CD14-positive monocyte (primary cell): Measurements from ENCODE around the gene ADAM19. TPM values are rescaled to one million over a fixed set of nuclear protein-coding genes. Genes with fewer than 3 reads are reported as not detected.
A peak's percentile ranks its signal among the peaks of the same experiment; 100 is the strongest.

Experiments used
- DNase-seq, 3 donors: peaks; one replicate each; pipeline ENCODE4 v3.0.0-alpha.2; 2011 to 2022
- H2AFZ ChIP-seq: 2 replicates; pipeline ENCODE4 v1.6.0; 2012; ENCODE audit warnings: mild to moderate bottlenecking, low read depth, low read length, inconsistent platforms; ENCODE audit not compliant: insufficient read depth, poor library complexity, severe bottlenecking
- H3K27ac ChIP-seq, 2 donors: 1 replicate in 1 of 2; 2 replicates in 1 of 2; pipeline ENCODE4 v1.5.1; 2012 to 2013; ENCODE audit warnings: low read length in 2 of 2, control low read depth in 1 of 2, inconsistent platforms in 1 of 2, low read depth in 1 of 2, mild to moderate bottlenecking in 1 of 2
- H3K27me3 ChIP-seq, 2 donors: one replicate each; pipeline versions ENCODE4 v1.6.0 to v1.6.1; 2011 to 2013; ENCODE audit warnings: low read length in 2 of 2; ENCODE audit not compliant: control insufficient read depth in 2 of 2, insufficient read depth in 2 of 2
- H3K36me3 ChIP-seq, 2 donors: replicated peaks in 1 of 2; 1 replicate in 1 of 2; 2 replicates in 1 of 2; pipeline versions ENCODE4 v1.5.1 to v1.6.1; 2012 to 2013; ENCODE audit warnings: low read length in 2 of 2, control low read depth in 1 of 2, inconsistent platforms in 1 of 2, mild to moderate bottlenecking in 1 of 2; ENCODE audit not compliant: insufficient read depth in 2 of 2, control insufficient read depth in 1 of 2
- H3K4me1 ChIP-seq, 2 donors: 1 replicate in 1 of 2; 2 replicates in 1 of 2; pipeline versions ENCODE4 v1.5.1 to v1.6.1; 2012 to 2013; ENCODE audit warnings: low read length in 2 of 2, control low read depth in 1 of 2, inconsistent platforms in 1 of 2, mild to moderate bottlenecking in 1 of 2, moderate library complexity in 1 of 2; ENCODE audit not compliant: insufficient read depth in 2 of 2, control insufficient read depth in 1 of 2
- H3K4me2 ChIP-seq: replicated peaks from 2 replicates; pipeline ENCODE3; 2012; ENCODE audit warnings: low read length, moderate library complexity, mild to moderate bottlenecking; ENCODE audit not compliant: poor library complexity, severe bottlenecking; ENCODE audit errors: extremely low read depth
- H3K4me3 ChIP-seq, 3 experiments: fragments of 200-600 bp in 1 of 3; sonication (generic) in 1 of 3; replicated peaks in 1 of 3; 1 replicate in 2 of 3; 2 replicates in 1 of 3; pipeline ENCODE4 v1.5.1; 2011 to 2013; ENCODE audit warnings: low read length in 3 of 3, mild to moderate bottlenecking in 3 of 3, control low read depth in 2 of 3, low read depth in 2 of 3, inconsistent platforms in 1 of 3, moderate library complexity in 1 of 3
- H3K79me2 ChIP-seq: 2 replicates; pipeline ENCODE4 v1.6.0; 2012; ENCODE audit warnings: mild to moderate bottlenecking, control low read depth, inconsistent platforms, low read length, moderate library complexity; ENCODE audit not compliant: insufficient read depth
- H3K9ac ChIP-seq: 2 replicates; pipeline ENCODE4 v1.6.0; 2017; ENCODE audit warnings: low read length, mild to moderate bottlenecking; ENCODE audit not compliant: insufficient read depth, poor library complexity, severe bottlenecking
- H3K9me3 ChIP-seq, 2 donors: replicated peaks in 1 of 2; 1 replicate in 1 of 2; 2 replicates in 1 of 2; pipeline versions ENCODE4 v1.5.1 to v1.6.1; 2012 to 2013; ENCODE audit warnings: low read length in 2 of 2, control low read depth in 1 of 2; ENCODE audit not compliant: control insufficient read depth in 1 of 2, insufficient read depth in 1 of 2
- H4K20me1 ChIP-seq: 2 replicates; pipeline ENCODE4 v1.6.0; 2012; ENCODE audit warnings: mild to moderate bottlenecking, low read length, control low read depth, moderate library complexity; ENCODE audit not compliant: insufficient read depth
- H3K27ac Mint-ChIP-seq, 7 donors: one replicate each; pipeline ENCODE4 v1.8.0; 2020; ENCODE audit warnings: mild to moderate bottlenecking in 7 of 7, mixed read lengths in 7 of 7, moderate library complexity in 6 of 7, inconsistent platforms in 2 of 7
- H3K27me3 Mint-ChIP-seq, 3 donors: one replicate each; pipeline ENCODE4 v1.8.0; 2021 to 2022; ENCODE audit warnings: low read depth in 3 of 3, mild to moderate bottlenecking in 3 of 3, mixed read lengths in 3 of 3, moderate library complexity in 3 of 3, inconsistent platforms in 1 of 3
- H3K36me3 Mint-ChIP-seq, 2 donors: one replicate each; pipeline ENCODE4 v1.8.0; 2020; ENCODE audit warnings: mixed read lengths in 2 of 2, inconsistent platforms in 1 of 2, mild to moderate bottlenecking in 1 of 2
- H3K4me1 Mint-ChIP-seq: one replicate; pipeline ENCODE4 v1.8.0; 2020; ENCODE audit warnings: mild to moderate bottlenecking, mixed read lengths
- H3K4me3 Mint-ChIP-seq, 2 donors: one replicate each; pipeline ENCODE4 v1.8.0; 2020; ENCODE audit warnings: mild to moderate bottlenecking in 2 of 2, mixed read lengths in 2 of 2, moderate library complexity in 1 of 2
- H3K9me3 Mint-ChIP-seq, 7 donors: one replicate each; pipeline ENCODE4 v1.8.0; 2020 to 2022; ENCODE audit warnings: mixed read lengths in 7 of 7, mild to moderate bottlenecking in 6 of 7, moderate library complexity in 6 of 7, inconsistent platforms in 2 of 7
- WGBS: methylation state at CpG from one replicate; pipeline ENCODE4 v1.1.5; 2013; ENCODE audit warnings: missing lambda C conversion rate; ENCODE audit not compliant: insufficient coverage; 5-methylcytosine and 5-hydroxymethylcytosine counted together
- intact Hi-C, 2 donors: fragments of 100-400 bp; cut with micrococcal nuclease; formaldehyde crosslinking; loops; one replicate each; pipeline versions ENCODE4 v1.15.0 to v1.15.1; 2023
- polyA plus RNA-seq, 3 donors: library from polyadenylated mRNA; depleted of rRNA in 1 of 3; unstranded in 2 of 3; stranded (reverse) in 1 of 3; fragments of 300-500 nt in 2 of 3; fragments of >200 nt in 1 of 3; fragmentation: Illumina TruSeq in 2 of 3; gene quantifications; 1 replicate in 2 of 3; 2 replicates in 1 of 3; pipeline ENCODE4 v1.2.3, GENCODE V29; 2012 to 2021
- TF ChIP-seq, protein P1 (sequence below): fragments of 200-600 bp; IDR thresholded peaks from one replicate; pipeline ENCODE4 v1.8.0; 2022; ENCODE audit warnings: antibody characterized with exemption, mild to moderate bottlenecking

The ADAM19 gene
- polyA plus RNA-seq, 3 donors, result 3.0 to 12.7 (median 6.2) TPM

DNA sequence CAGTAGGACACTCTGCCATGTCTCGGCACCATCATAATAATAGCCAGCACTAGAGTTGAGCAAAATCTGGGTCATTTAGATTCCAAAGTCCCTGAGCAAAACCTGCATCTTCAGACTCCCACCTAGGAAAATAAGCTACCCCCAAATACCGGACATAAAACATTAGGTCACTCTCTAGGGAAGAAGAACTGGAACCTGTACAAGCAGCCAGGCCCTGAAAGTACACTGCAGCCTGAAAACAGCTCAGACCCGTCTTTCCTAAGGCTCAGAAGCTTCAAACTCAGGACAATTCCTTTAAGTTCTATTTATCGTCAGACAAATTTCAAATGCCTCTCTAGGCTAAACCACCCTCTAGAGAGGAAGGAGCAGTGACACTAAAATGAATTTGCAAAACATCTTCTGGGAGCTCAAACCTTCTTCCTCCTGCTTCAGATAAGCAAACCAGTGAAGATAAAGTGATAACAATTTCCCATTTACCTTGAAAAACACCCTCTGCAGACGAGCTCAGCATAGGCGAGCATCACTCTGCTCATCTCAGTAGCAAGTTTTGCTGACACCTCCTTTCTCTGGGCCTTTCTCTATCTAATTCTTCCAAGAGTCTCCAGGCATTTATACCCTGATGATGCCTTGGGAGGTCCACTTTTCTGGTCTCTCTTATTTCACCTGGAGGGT is 34.0 kb downstream of the ADAM19 start:
- TF ChIP-seq, protein P1, sequence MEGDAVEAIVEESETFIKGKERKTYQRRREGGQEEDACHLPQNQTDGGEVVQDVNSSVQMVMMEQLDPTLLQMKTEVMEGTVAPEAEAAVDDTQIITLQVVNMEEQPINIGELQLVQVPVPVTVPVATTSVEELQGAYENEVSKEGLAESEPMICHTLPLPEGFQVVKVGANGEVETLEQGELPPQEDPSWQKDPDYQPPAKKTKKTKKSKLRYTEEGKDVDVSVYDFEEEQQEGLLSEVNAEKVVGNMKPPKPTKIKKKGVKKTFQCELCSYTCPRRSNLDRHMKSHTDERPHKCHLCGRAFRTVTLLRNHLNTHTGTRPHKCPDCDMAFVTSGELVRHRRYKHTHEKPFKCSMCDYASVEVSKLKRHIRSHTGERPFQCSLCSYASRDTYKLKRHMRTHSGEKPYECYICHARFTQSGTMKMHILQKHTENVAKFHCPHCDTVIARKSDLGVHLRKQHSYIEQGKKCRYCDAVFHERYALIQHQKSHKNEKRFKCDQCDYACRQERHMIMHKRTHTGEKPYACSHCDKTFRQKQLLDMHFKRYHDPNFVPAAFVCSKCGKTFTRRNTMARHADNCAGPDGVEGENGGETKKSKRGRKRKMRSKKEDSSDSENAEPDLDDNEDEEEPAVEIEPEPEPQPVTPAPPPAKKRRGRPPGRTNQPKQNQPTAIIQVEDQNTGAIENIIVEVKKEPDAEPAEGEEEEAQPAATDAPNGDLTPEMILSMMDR, result no peak
- H3K27me3 ChIP-seq, result no peaks in the 10 kb centered on the region
- Mint-ChIP-seq H3K36me3 (peaks cover 28 to 29% of the 10 kb centered on the region in 2 donors), H3K9me3 (no peaks in the 10 kb centered on the region), H3K4me3 (no peak overlapping the region), H3K27me3 (peaks cover 0 to 4% (median 0%) of the 10 kb centered on the region in 3 donors), H3K27ac (peak overlapping the region in 3 of 7 donors; percentile 47 to 56 (median 54)), H3K4me1 (peaks cover 38% of the 10 kb centered on the region)
- no peak overlapping the region for H2AFZ ChIP-seq
- H3K79me2 ChIP-seq, result peaks cover 36% of the 10 kb centered on the region
- WGBS, result 86% methylated on average over 2 of the region's 6 CpGs
- H3K4me2 ChIP-seq, result no peak overlapping the region
- H3K4me3 ChIP-seq, result no peak overlapping the region
- intact Hi-C loops, result no loop called here
- H3K27ac ChIP-seq, result peak overlapping the region in 1 of 2 donors; percentile 3
- no peak overlapping the region for H3K9ac ChIP-seq
- no peak for DNase-seq
- peaks cover 18 to 37% of the 10 kb centered on the region in 2 donors for H3K4me1 ChIP-seq
- H3K9me3 ChIP-seq, result no peaks in the 10 kb centered on the region
- peaks cover 50% of the 10 kb centered on the region for H4K20me1 ChIP-seq
- peaks cover 4 to 13% of the 10 kb centered on the region in 2 donors for H3K36me3 ChIP-seq

DNA sequence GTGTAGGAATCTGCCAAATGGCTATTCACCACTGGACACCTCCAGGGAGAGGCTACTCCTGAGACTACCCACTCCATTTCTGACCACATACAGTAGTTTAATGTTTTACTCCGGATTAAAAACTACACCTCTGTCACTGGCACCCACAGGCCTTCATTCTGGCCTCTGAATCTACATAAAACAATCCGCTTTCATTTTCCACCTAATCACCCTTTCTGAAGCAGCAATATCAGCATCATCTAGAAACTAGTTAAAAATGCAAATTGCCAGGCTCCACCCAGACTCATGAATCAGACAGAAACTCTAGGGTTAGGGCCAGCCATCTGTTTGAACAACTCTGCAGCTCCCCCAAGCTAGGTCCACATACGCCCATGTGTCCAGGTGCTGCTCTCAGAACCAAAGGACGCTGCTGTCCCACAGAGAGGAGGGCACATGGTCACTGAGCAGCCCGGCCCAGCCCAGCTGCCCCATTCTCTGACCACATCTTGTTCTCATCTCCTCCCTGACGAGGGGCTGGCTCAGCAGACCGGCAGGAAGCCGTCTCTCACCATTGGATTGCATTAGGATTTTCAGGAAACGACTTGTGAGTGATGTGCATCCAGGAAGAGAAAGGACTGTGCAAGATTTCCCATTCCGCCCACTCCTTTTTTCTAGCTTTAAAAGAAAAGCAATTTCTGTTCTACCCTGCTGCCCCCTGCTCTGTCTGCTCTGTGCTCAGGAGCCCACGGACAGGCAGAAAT is 34.7 kb downstream of the ADAM19 start:
- TF ChIP-seq, protein P1, result no peak
- peak overlapping the region in 4 of 7 donors; percentile 16 to 47 (median 37) for H3K27ac Mint-ChIP-seq
- Histone ChIP-seq H3K9me3 (no peaks in the 10 kb centered on the region), H3K9ac (no peak overlapping the region), H3K27ac (peak overlapping the region in 1 of 2 donors; percentile 3), H3K4me2 (peak overlapping the region; percentile 9), H2AFZ (no peak overlapping the region), H3K27me3 (no peaks in the 10 kb centered on the region), H3K4me3 (no peak overlapping the region), H3K4me1 (peaks cover 18 to 33% of the 10 kb centered on the region in 2 donors), H3K36me3 (peaks cover 4 to 20% of the 10 kb centered on the region in 2 donors), H4K20me1 (peaks cover 46% of the 10 kb centered on the region), H3K79me2 (peaks cover 30% of the 10 kb centered on the region)
- H3K36me3 Mint-ChIP-seq, result peaks cover 29 to 30% of the 10 kb centered on the region in 2 donors
- 88% methylated on average over 6 of the region's 11 CpGs for WGBS
- H3K4me3 Mint-ChIP-seq, result peak overlapping the region in 1 of 2 donors; percentile 5
- H3K27me3 Mint-ChIP-seq, result peaks cover 0 to 4% (median 0%) of the 10 kb centered on the region in 3 donors
- intact Hi-C loops, result no loop called here
- peaks cover 33% of the 10 kb centered on the region for H3K4me1 Mint-ChIP-seq
- no peaks in the 10 kb centered on the region for H3K9me3 Mint-ChIP-seq
- no peak for DNase-seq
